CD14-positive monocyte (primary cell): ENCODE data around the gene TAS2R38. TPM values are rescaled to one million over a fixed set of nuclear protein-coding genes. Genes with fewer than 3 reads are reported as not detected.
"Not testable (repeated sequence)": the region's sequence is repeated elsewhere in the genome, so short reads cannot be mapped to it uniquely, and the experiment has no call there.

Experiments used
- DNase-seq, 3 donors: peaks; one replicate each; pipeline ENCODE4 v3.0.0-alpha.2; 2011 to 2022
- H2AFZ ChIP-seq: 2 replicates; pipeline ENCODE4 v1.6.0; 2012; ENCODE audit warnings: mild to moderate bottlenecking, low read depth, low read length, inconsistent platforms; ENCODE audit not compliant: insufficient read depth, poor library complexity, severe bottlenecking
- H3K27ac ChIP-seq, 2 donors: 1 replicate in 1 of 2; 2 replicates in 1 of 2; pipeline ENCODE4 v1.5.1; 2012 to 2013; ENCODE audit warnings: low read length in 2 of 2, control low read depth in 1 of 2, inconsistent platforms in 1 of 2, low read depth in 1 of 2, mild to moderate bottlenecking in 1 of 2
- H3K27me3 ChIP-seq, 2 donors: one replicate each; pipeline versions ENCODE4 v1.6.0 to v1.6.1; 2011 to 2013; ENCODE audit warnings: low read length in 2 of 2; ENCODE audit not compliant: control insufficient read depth in 2 of 2, insufficient read depth in 2 of 2
- H3K36me3 ChIP-seq, 2 donors: replicated peaks in 1 of 2; 1 replicate in 1 of 2; 2 replicates in 1 of 2; pipeline versions ENCODE4 v1.5.1 to v1.6.1; 2012 to 2013; ENCODE audit warnings: low read length in 2 of 2, control low read depth in 1 of 2, inconsistent platforms in 1 of 2, mild to moderate bottlenecking in 1 of 2; ENCODE audit not compliant: insufficient read depth in 2 of 2, control insufficient read depth in 1 of 2
- H3K4me1 ChIP-seq, 2 donors: 1 replicate in 1 of 2; 2 replicates in 1 of 2; pipeline versions ENCODE4 v1.5.1 to v1.6.1; 2012 to 2013; ENCODE audit warnings: low read length in 2 of 2, control low read depth in 1 of 2, inconsistent platforms in 1 of 2, mild to moderate bottlenecking in 1 of 2, moderate library complexity in 1 of 2; ENCODE audit not compliant: insufficient read depth in 2 of 2, control insufficient read depth in 1 of 2
- H3K4me2 ChIP-seq: replicated peaks from 2 replicates; pipeline ENCODE3; 2012; ENCODE audit warnings: low read length, moderate library complexity, mild to moderate bottlenecking; ENCODE audit not compliant: poor library complexity, severe bottlenecking; ENCODE audit errors: extremely low read depth
- H3K4me3 ChIP-seq, 3 experiments: fragments of 200-600 bp in 1 of 3; sonication (generic) in 1 of 3; replicated peaks in 1 of 3; 1 replicate in 2 of 3; 2 replicates in 1 of 3; pipeline ENCODE4 v1.5.1; 2011 to 2013; ENCODE audit warnings: low read length in 3 of 3, mild to moderate bottlenecking in 3 of 3, control low read depth in 2 of 3, low read depth in 2 of 3, inconsistent platforms in 1 of 3, moderate library complexity in 1 of 3
- H3K79me2 ChIP-seq: 2 replicates; pipeline ENCODE4 v1.6.0; 2012; ENCODE audit warnings: mild to moderate bottlenecking, control low read depth, inconsistent platforms, low read length, moderate library complexity; ENCODE audit not compliant: insufficient read depth
- H3K9ac ChIP-seq: 2 replicates; pipeline ENCODE4 v1.6.0; 2017; ENCODE audit warnings: low read length, mild to moderate bottlenecking; ENCODE audit not compliant: insufficient read depth, poor library complexity, severe bottlenecking
- H3K9me3 ChIP-seq, 2 donors: replicated peaks in 1 of 2; 1 replicate in 1 of 2; 2 replicates in 1 of 2; pipeline versions ENCODE4 v1.5.1 to v1.6.1; 2012 to 2013; ENCODE audit warnings: low read length in 2 of 2, control low read depth in 1 of 2; ENCODE audit not compliant: control insufficient read depth in 1 of 2, insufficient read depth in 1 of 2
- H4K20me1 ChIP-seq: 2 replicates; pipeline ENCODE4 v1.6.0; 2012; ENCODE audit warnings: mild to moderate bottlenecking, low read length, control low read depth, moderate library complexity; ENCODE audit not compliant: insufficient read depth
- H3K27ac Mint-ChIP-seq, 7 donors: one replicate each; pipeline ENCODE4 v1.8.0; 2020; ENCODE audit warnings: mild to moderate bottlenecking in 7 of 7, mixed read lengths in 7 of 7, moderate library complexity in 6 of 7, inconsistent platforms in 2 of 7
- H3K27me3 Mint-ChIP-seq, 3 donors: one replicate each; pipeline ENCODE4 v1.8.0; 2021 to 2022; ENCODE audit warnings: low read depth in 3 of 3, mild to moderate bottlenecking in 3 of 3, mixed read lengths in 3 of 3, moderate library complexity in 3 of 3, inconsistent platforms in 1 of 3
- H3K36me3 Mint-ChIP-seq, 2 donors: one replicate each; pipeline ENCODE4 v1.8.0; 2020; ENCODE audit warnings: mixed read lengths in 2 of 2, inconsistent platforms in 1 of 2, mild to moderate bottlenecking in 1 of 2
- H3K4me1 Mint-ChIP-seq: one replicate; pipeline ENCODE4 v1.8.0; 2020; ENCODE audit warnings: mild to moderate bottlenecking, mixed read lengths
- H3K4me3 Mint-ChIP-seq, 2 donors: one replicate each; pipeline ENCODE4 v1.8.0; 2020; ENCODE audit warnings: mild to moderate bottlenecking in 2 of 2, mixed read lengths in 2 of 2, moderate library complexity in 1 of 2
- H3K9me3 Mint-ChIP-seq, 7 donors: one replicate each; pipeline ENCODE4 v1.8.0; 2020 to 2022; ENCODE audit warnings: mixed read lengths in 7 of 7, mild to moderate bottlenecking in 6 of 7, moderate library complexity in 6 of 7, inconsistent platforms in 2 of 7
- WGBS: methylation state at CpG from one replicate; pipeline ENCODE4 v1.1.5; 2013; ENCODE audit warnings: missing lambda C conversion rate; ENCODE audit not compliant: insufficient coverage; 5-methylcytosine and 5-hydroxymethylcytosine counted together
- intact Hi-C, 2 donors: fragments of 100-400 bp; cut with micrococcal nuclease; formaldehyde crosslinking; loops; one replicate each; pipeline versions ENCODE4 v1.15.0 to v1.15.1; 2023
- polyA plus RNA-seq, 3 donors: library from polyadenylated mRNA; depleted of rRNA in 1 of 3; unstranded in 2 of 3; stranded (reverse) in 1 of 3; fragments of 300-500 nt in 2 of 3; fragments of >200 nt in 1 of 3; fragmentation: Illumina TruSeq in 2 of 3; gene quantifications; 1 replicate in 2 of 3; 2 replicates in 1 of 3; pipeline ENCODE4 v1.2.3, GENCODE V29; 2012 to 2021
- TF ChIP-seq, protein P1 (sequence below): fragments of 200-600 bp; IDR thresholded peaks from one replicate; pipeline ENCODE4 v1.8.0; 2022; ENCODE audit warnings: antibody characterized with exemption, mild to moderate bottlenecking

Gene TAS2R38
- polyA plus RNA-seq, 3 donors, result not detected

DNA sequence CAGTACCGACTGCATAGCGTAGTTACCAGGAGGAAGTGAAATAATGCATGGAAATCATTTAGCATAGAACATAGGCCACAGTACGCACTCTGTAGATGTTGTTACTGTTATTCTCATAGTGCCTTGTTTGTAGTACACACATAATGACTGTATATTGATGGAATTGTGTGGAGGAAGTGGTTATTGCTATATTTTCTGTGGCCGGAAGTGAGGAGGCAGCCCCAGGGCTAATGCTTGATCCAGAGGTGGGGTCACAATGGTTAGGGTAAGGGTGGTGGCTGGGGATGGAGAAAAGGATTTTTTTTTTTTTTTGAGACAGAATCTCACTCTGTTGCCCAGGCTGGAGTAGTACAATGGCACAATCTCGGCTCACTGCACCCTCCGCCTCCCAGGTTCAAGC lies 17.6 kb upstream of the TAS2R38 start:
- Histone ChIP-seq H4K20me1 (no peaks in the 10 kb centered on the region), H3K4me3 (peak overlapping the region in 1 of 3 experiments; percentile 27), H3K27me3 (no peaks in the 10 kb centered on the region), H3K4me2 (peak overlapping the region; percentile 55), H3K9me3 (no peaks in the 10 kb centered on the region), H2AFZ (peak overlapping the region; percentile 4), H3K27ac (peak overlapping the region; percentile 20 to 75), H3K79me2 (no peaks in the 10 kb centered on the region), H3K36me3 (no peaks in the 10 kb centered on the region), H3K4me1 (peaks cover 56 to 63% of the 10 kb centered on the region in 2 donors), H3K9ac (no peak overlapping the region)
- peaks cover 0 to 2% (median 0%) of the 10 kb centered on the region in 3 donors for H3K27me3 Mint-ChIP-seq
- peak overlapping the region in 1 of 2 donors; percentile 67 for H3K4me3 Mint-ChIP-seq
- TF ChIP-seq, protein P1, sequence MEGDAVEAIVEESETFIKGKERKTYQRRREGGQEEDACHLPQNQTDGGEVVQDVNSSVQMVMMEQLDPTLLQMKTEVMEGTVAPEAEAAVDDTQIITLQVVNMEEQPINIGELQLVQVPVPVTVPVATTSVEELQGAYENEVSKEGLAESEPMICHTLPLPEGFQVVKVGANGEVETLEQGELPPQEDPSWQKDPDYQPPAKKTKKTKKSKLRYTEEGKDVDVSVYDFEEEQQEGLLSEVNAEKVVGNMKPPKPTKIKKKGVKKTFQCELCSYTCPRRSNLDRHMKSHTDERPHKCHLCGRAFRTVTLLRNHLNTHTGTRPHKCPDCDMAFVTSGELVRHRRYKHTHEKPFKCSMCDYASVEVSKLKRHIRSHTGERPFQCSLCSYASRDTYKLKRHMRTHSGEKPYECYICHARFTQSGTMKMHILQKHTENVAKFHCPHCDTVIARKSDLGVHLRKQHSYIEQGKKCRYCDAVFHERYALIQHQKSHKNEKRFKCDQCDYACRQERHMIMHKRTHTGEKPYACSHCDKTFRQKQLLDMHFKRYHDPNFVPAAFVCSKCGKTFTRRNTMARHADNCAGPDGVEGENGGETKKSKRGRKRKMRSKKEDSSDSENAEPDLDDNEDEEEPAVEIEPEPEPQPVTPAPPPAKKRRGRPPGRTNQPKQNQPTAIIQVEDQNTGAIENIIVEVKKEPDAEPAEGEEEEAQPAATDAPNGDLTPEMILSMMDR, result no peak
- DNase-seq, result peak in 2 of 3 donors; percentile 37
- intact Hi-C loops, result no loop called here
- H3K36me3 Mint-ChIP-seq, result peaks cover 2 to 3% of the 10 kb centered on the region in 2 donors
- peaks cover 65% of the 10 kb centered on the region for H3K4me1 Mint-ChIP-seq
- WGBS, result 25% methylated on average over 4 of the region's 6 CpGs
- H3K9me3 Mint-ChIP-seq, result peaks cover 0 to 7% (median 2%) of the 10 kb centered on the region in 7 donors
- H3K27ac Mint-ChIP-seq, result peak overlapping the region; percentile 77 to 91 (median 86)

DNA sequence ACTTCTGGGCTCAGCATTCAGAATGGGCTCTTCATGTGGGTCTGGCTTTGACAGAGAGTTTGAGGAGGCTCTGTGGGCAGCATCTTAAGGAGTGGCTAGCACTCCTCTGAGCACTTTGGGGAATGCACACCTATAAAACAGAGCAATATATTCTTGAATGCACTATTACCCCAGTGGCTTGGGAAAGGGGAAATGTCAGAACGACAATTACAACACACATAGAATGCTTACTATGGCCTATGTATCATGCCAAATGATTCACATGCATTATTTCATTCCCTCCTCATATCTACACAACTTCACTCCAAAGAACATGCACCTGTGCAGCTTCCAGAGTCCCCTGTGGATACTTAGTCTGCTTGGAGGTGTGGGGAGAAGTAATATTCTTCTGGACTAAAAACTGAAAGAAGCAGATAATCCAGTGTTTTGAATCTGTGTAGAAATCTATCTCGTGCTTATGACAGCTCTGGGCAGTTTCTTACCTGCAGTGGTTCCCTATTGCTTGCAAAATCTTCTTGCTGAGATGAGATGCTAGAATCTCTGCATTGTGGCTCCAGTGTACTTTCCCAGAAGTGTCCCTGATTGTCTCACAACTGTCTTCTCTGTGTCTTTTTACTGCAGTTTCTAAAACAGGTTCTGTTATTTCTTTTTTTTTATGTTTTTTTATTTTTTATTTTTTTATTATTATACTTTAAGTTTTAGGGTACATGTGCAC lies 16.6 kb upstream of the TAS2R38 start:
- Histone ChIP-seq H3K27ac (peak overlapping the region in 1 of 2 donors; percentile 69), H4K20me1 (no peaks in the 10 kb centered on the region), H3K4me3 (peak overlapping the region in 1 of 3 experiments; percentile 39), H3K79me2 (no peaks in the 10 kb centered on the region), H3K9ac (no peak overlapping the region), H3K4me2 (peak overlapping the region; percentile 10), H3K27me3 (no peaks in the 10 kb centered on the region), H3K4me1 (peaks cover 56 to 63% of the 10 kb centered on the region in 2 donors), H2AFZ (no peak overlapping the region), H3K9me3 (no peaks in the 10 kb centered on the region), H3K36me3 (no peaks in the 10 kb centered on the region)
- Mint-ChIP-seq H3K36me3 (no peaks in the 10 kb centered on the region), H3K4me1 (peaks cover 65% of the 10 kb centered on the region), H3K4me3 (peak overlapping the region in 1 of 2 donors; percentile 21), H3K9me3 (peaks cover 0 to 5% (median 0%) of the 10 kb centered on the region in 7 donors), H3K27me3 (peaks cover 0 to 2% (median 0%) of the 10 kb centered on the region in 3 donors), H3K27ac (peak overlapping the region; percentile 74 to 88 (median 83))
- intact Hi-C loops, result no loop called here
- no CpG with 5 or more reads among the region's 2 CpGs for WGBS
- DNase-seq, result peak; percentile 34 to 63 (median 58)
- TF ChIP-seq, protein P1, result no peak

DNA sequence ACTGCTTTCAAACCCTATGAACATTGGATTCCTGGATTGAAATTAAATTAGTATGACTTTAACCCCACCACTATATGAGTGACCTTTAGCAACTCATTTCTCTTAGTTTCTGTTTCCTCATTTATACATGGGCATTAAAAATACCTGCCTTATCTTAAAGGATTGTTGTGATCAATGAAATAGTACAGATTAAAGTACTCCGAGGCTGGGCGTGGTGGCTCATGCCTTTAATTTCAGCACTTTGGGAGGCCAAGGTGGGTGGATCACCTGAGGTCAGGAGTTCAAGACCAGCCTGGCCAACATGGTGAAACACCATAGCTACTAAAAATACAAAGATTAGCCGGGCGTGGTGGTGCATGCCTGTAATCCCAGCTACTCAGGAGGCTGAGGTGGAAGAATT lies 14.2 kb upstream of the TAS2R38 start:
- H3K36me3 ChIP-seq, H2AFZ ChIP-seq, H3K4me2 ChIP-seq, H3K4me3 ChIP-seq, H4K20me1 ChIP-seq, H3K9me3 ChIP-seq, DNase-seq, H3K36me3 Mint-ChIP-seq, H3K27me3 Mint-ChIP-seq, H3K9ac ChIP-seq, intact Hi-C loops, H3K9me3 Mint-ChIP-seq, H3K4me3 Mint-ChIP-seq, H3K27me3 ChIP-seq, H3K79me2 ChIP-seq: not testable (repeated sequence)
- Mint-ChIP-seq H3K27ac (peak overlapping the region in 4 of 7 donors; percentile 10 to 81 (median 41)), H3K4me1 (peaks cover 58% of the 10 kb centered on the region)
- Histone ChIP-seq H3K27ac (peak overlapping the region in 1 of 2 donors; percentile 69), H3K4me1 (peaks cover 56 to 61% of the 10 kb centered on the region in 2 donors)
- no CpG with 5 or more reads among the region's 4 CpGs for WGBS
